HEK293 (cell line): Measurements from ENCODE around the gene KLHL10.

Experiments used
- CTCF ChIA-PET: fragments of 350-600 bp; formaldehyde crosslinking; extraction: SDS; loops from one replicate; lab custom pipeline; 2021; ENCODE audit warnings: antibody characterized with exemption; lab: Yijun Ruan, JAX
- POLR2A ChIA-PET: fragments of 300-600 bp; formaldehyde crosslinking; extraction: SDS; loops from one replicate; lab custom pipeline; 2020; ENCODE audit warnings: antibody characterized with exemption, inconsistent platforms; lab: Yijun Ruan, JAX
- H3K27ac ChIP-seq: fragments of 200-500 bp; sonication (Bioruptor generic); 2 replicates; pipeline ENCODE4 v1.5.1; 2014; ENCODE audit warnings: low read depth, low read length, control low read depth, inconsistent platforms; ENCODE audit errors: extremely low read depth
- H3K36me3 ChIP-seq, 2 experiments: fragments of 200-500 bp in 1 of 2; sonication (Bioruptor generic) in 1 of 2; 1 replicate in 1 of 2; 2 replicates in 1 of 2; pipeline ENCODE4 v1.5.1; 2014 to 2017; ENCODE audit warnings: inconsistent platforms in 2 of 2, low read length in 2 of 2; ENCODE audit not compliant: control insufficient read depth in 2 of 2, insufficient read depth in 1 of 2
- H3K4me1 ChIP-seq: fragments of 200-500 bp; sonication (Bioruptor generic); 2 replicates; pipeline ENCODE4 v1.5.1; 2014; ENCODE audit warnings: mild to moderate bottlenecking, low read length, inconsistent platforms; ENCODE audit not compliant: control insufficient read depth, insufficient read depth
- H3K4me3 ChIP-seq: 2 replicates; pipeline ENCODE4 v1.5.1; 2011; ENCODE audit warnings: low read depth, mild to moderate bottlenecking, control low read depth, low read length, moderate library complexity
- H3K9me3 ChIP-seq: fragments of 200-500 bp; sonication (Bioruptor generic); 2 replicates; pipeline ENCODE4 v1.5.1; 2014; ENCODE audit warnings: low read depth, low read length, inconsistent platforms; ENCODE audit not compliant: control insufficient read depth, insufficient read depth
- GLI2 ChIP-seq: fragments of 450-650 bp; formaldehyde crosslinking; IDR thresholded peaks from 2 replicates; pipeline ENCODE4; 2017; ENCODE audit warnings: missing biosample characterization, missing genetic modification characterization, low read depth, borderline replicate concordance
- GLIS1 ChIP-seq: fragments of 450-650 bp; formaldehyde crosslinking; IDR thresholded peaks from 2 replicates; pipeline ENCODE4 v1.5.1; 2016; ENCODE audit warnings: missing biosample characterization, missing genetic modification characterization
- GLIS2 ChIP-seq: fragments of 450-650 bp; formaldehyde crosslinking; IDR thresholded peaks from 2 replicates; pipeline ENCODE4 v1.5.1; 2016; ENCODE audit warnings: missing biosample characterization, missing genetic modification characterization
- KLF1 ChIP-seq: fragments of 450-650 bp; formaldehyde crosslinking; IDR thresholded peaks from 2 replicates; pipeline ENCODE4 v1.5.1; 2016; ENCODE audit warnings: missing biosample characterization, missing genetic modification characterization
- KLF7 ChIP-seq: fragments of 450-650 bp; formaldehyde crosslinking; IDR thresholded peaks from 2 replicates; pipeline ENCODE4 v1.5.1; 2016; ENCODE audit warnings: missing biosample characterization, missing genetic modification characterization, borderline replicate concordance
- KLF8 ChIP-seq: fragments of 450-650 bp; formaldehyde crosslinking; IDR thresholded peaks from 2 replicates; pipeline ENCODE4 v1.5.1; 2016; ENCODE audit warnings: missing biosample characterization, missing genetic modification characterization
- PRDM1 ChIP-seq: fragments of 450-650 bp; formaldehyde crosslinking; IDR thresholded peaks from 2 replicates; pipeline ENCODE4; 2016; ENCODE audit warnings: missing biosample characterization, missing genetic modification characterization
- PRDM10 ChIP-seq: fragments of 450-650 bp; formaldehyde crosslinking; IDR thresholded peaks from 2 replicates; pipeline ENCODE4 v1.5.1; 2016; ENCODE audit warnings: missing biosample characterization, missing genetic modification characterization
- PRDM6 ChIP-seq: fragments of 450-650 bp; formaldehyde crosslinking; IDR thresholded peaks from 2 replicates; pipeline ENCODE4 v1.5.1; 2017; ENCODE audit warnings: missing biosample characterization, missing genetic modification characterization
- SP2 ChIP-seq: fragments of 450-650 bp; formaldehyde crosslinking; IDR thresholded peaks from 2 replicates; pipeline ENCODE4 v1.5.1; 2016; ENCODE audit warnings: missing biosample characterization, missing genetic modification characterization
- SP3 ChIP-seq: fragments of 450-650 bp; formaldehyde crosslinking; IDR thresholded peaks from 2 replicates; pipeline ENCODE4 v1.5.1; 2016; ENCODE audit warnings: missing biosample characterization, missing genetic modification characterization
- SP7 ChIP-seq: fragments of 450-650 bp; formaldehyde crosslinking; IDR thresholded peaks from 2 replicates; pipeline ENCODE4 v1.5.1; 2016; ENCODE audit warnings: missing biosample characterization, missing genetic modification characterization
- ZFHX2 ChIP-seq: fragments of 450-650 bp; formaldehyde crosslinking; conservative IDR thresholded peaks from 2 replicates; pipeline ENCODE4 v1.5.1; 2016; ENCODE audit warnings: missing biosample characterization, missing genetic modification characterization
- ZNF24 ChIP-seq: fragments of 450-650 bp; formaldehyde crosslinking; IDR thresholded peaks from 2 replicates; pipeline ENCODE4 v1.5.1; 2016; ENCODE audit warnings: missing biosample characterization, missing genetic modification characterization
- ZNF366 ChIP-seq: fragments of 450-650 bp; formaldehyde crosslinking; conservative IDR thresholded peaks from 2 replicates; pipeline ENCODE4 v1.5.1; 2016; ENCODE audit warnings: missing biosample characterization, missing genetic modification characterization
- ZNF707 ChIP-seq: fragments of 450-650 bp; formaldehyde crosslinking; IDR thresholded peaks from 2 replicates; pipeline ENCODE4 v1.5.1; 2016; ENCODE audit warnings: missing biosample characterization, missing genetic modification characterization

KLHL10 gene

GRCh38 chr17:41797377-41797776, 40.2 kb upstream of the KLHL10 start:
- CTCF ChIA-PET = interaction anchor here (0.6 to 10.6 kb wide), 5 partner anchors 7 to 60 kb away, joined by 3 to 108 read pairs (median 6); partner anchors contain the start of genes JUP and P3H4
- Histone ChIP-seq H3K9me3 (no peaks in the 10 kb centered on the region), H3K36me3 (peaks cover 4 to 7% of the 10 kb centered on the region in 2 experiments; a peak in 2 of 3 replicates), H3K4me1 (peaks cover 23% of the 10 kb centered on the region), H3K4me3 (no peak overlapping the region), H3K27ac (no peak overlapping the region)
- TF ChIP-seq ZNF24 (tag by site-specific recombination) (peak; percentile 22; the same call in 1 of the 2 replicates), PRDM6 (tag by site-specific recombination) (no peak), PRDM1 (tag by site-specific recombination) (0 out of 2 replicates have a peak, but pooled peaks have one; percentile 30), ZNF366 (tag by site-specific recombination) (peak; percentile 71)
- POLR2A ChIA-PET = interaction anchor here (5.0 to 6.4 kb wide), 2 partner anchors 12 kb away, joined by 38 to 105 read pairs; partner anchors contain the start of gene JUP

GRCh38 chr17:41799366-41799765, 38.3 kb upstream of the KLHL10 start:
- POLR2A ChIA-PET = interaction anchor here (1.4 to 6.4 kb wide), 2 partner anchors 12 to 14 kb away, joined by 4 to 105 read pairs; partner anchors contain the start of genes JUP and P3H4
- CTCF ChIA-PET = interaction anchor here (1.0 to 10.6 kb wide), 5 partner anchors 14 to 104 kb away, joined by 4 to 108 read pairs (median 6); partner anchors contain the start of gene JUP
- Histone ChIP-seq H3K4me3 (no peak overlapping the region), H3K4me1 (peaks cover 9% of the 10 kb centered on the region), H3K9me3 (no peaks in the 10 kb centered on the region), H3K36me3 (peaks cover 4 to 17% of the 10 kb centered on the region in 2 experiments; a peak in 2 of 3 replicates), H3K27ac (no peak overlapping the region)
- TF ChIP-seq GLI2 (tag by site-specific recombination) (no peak), KLF1 (tag by site-specific recombination) (0 out of 2 replicates have a peak, but pooled peaks have one; percentile 24), GLIS2 (tag by site-specific recombination) (0 out of 2 replicates have a peak, but pooled peaks have one; percentile 24), GLIS1 (tag by site-specific recombination) (0 out of 2 replicates have a peak, but pooled peaks have one; percentile 11)

- Histone ChIP-seq H3K4me3 (no peak overlapping the region; the same call in none of the 2 replicates), H3K27ac (no peak overlapping the region; the same call in 1 of the 2 replicates), H3K4me1 (peaks cover 6% of the 10 kb centered on the region), H3K36me3 (peaks cover 5 to 23% of the 10 kb centered on the region in 2 experiments; a peak in 2 of 3 replicates), H3K9me3 (no peaks in the 10 kb centered on the region)
- CTCF ChIA-PET = interaction anchor here (0.6 to 10.6 kb wide), 43 partner anchors 8 to 985 kb away, joined by 3 to 108 read pairs (median 5); partner anchors contain the start of genes EIF1, FKBP10, HAP1 and JUP
- POLR2A ChIA-PET = interaction anchor here (0.7 to 6.4 kb wide), 13 partner anchors 9 to 112 kb away, joined by 3 to 105 read pairs (median 8); partner anchors contain the start of genes EIF1, FKBP10, HAP1 and JUP
- TF ChIP-seq ZNF707 (tag by site-specific recombination) (no peak), KLF8 (tag by site-specific recombination) (peak; percentile 58; the same call in 1 of the 2 replicates), GLIS1 (tag by site-specific recombination) (no peak), SP3 (tag by site-specific recombination) (peak; percentile 80), ZFHX2 (tag by site-specific recombination) (no peak), SP7 (tag by site-specific recombination) (peak; percentile 24; the same call in 1 of the 2 replicates), SP2 (tag by site-specific recombination) (peak; percentile 59), KLF1 (tag by site-specific recombination) (peak; percentile 99), PRDM10 (tag by site-specific recombination) (peak; percentile 77), KLF7 (0 out of 2 replicates have a peak, but pooled peaks have one; percentile 11)
Observed at GRCh38 chr17:41800601-41801373, 36.8 kb upstream of the KLHL10 start.
